ENCODE measurements around the gene PPEF2. TPM values are rescaled to one million over a fixed set of nuclear protein-coding genes. Genes with fewer than 3 reads are reported as not detected.

PPEF2 gene
- total and polyA plus RNA-seq, 10 donors, result 0.06 to 3.4 (median 0.16) TPM; not detected in 2

- TF ChIP-seq CTCF (IDR thresholded peaks at IDR 0.05 in 8 of 11, conservative IDR thresholded peaks at IDR 0.05 in 3 of 11), result no peak
- TF ChIP-seq POLR2A (IDR thresholded peaks at IDR 0.05), result no peak
- TF ChIP-seq POLR2AphosphoS5 (IDR thresholded peaks at IDR 0.05), result no peak
- intact Hi-C loops (cut with DNase I; ENCODE audit: low total_unique reads), result no loop called here
- 91 to 95% (median 93%) methylated on average over 5 of the region's 5 CpGs for WGBS, 5 donors
- DNase-seq, result no peak
- peaks cover 0 to 94% (median 65%) of the 10 kb centered on the region in 6 donors for H3K36me3 ChIP-seq
- H3K27me3 ChIP-seq (replicated peaks in 1 of 7), result no peaks in the 10 kb centered on the region
- H3K9me3 ChIP-seq, result no peaks in the 10 kb centered on the region
- no peaks in the 10 kb centered on the region for H3K4me1 ChIP-seq
- no peak overlapping the region for H3K27ac ChIP-seq
- H3K4me3 ChIP-seq, result no peak overlapping the region
Observed at GRCh38 chr4:75924309-75924827, 22.1 kb upstream of the PPEF2 start.

GRCh38 chr4:75922588-75922987, 20.3 kb upstream of the PPEF2 start:
- Histone ChIP-seq H3K4me3 (no peak overlapping the region), H3K9me3 (no peaks in the 10 kb centered on the region), H3K27ac (no peak overlapping the region), H3K27me3 (replicated peaks in 1 of 7) (no peaks in the 10 kb centered on the region), H3K4me1 (no peaks in the 10 kb centered on the region), H3K36me3 (peaks cover 0 to 94% (median 73%) of the 10 kb centered on the region in 6 donors)
- WGBS, 5 donors, result 39 to 79% (median 53%) methylated on average over 1 of the region's 1 CpG
- no peak for DNase-seq
- intact Hi-C loops (cut with DNase I; ENCODE audit: low total_unique reads), result no loop called here
- TF ChIP-seq POLR2A (IDR thresholded peaks at IDR 0.05) (no peak), POLR2AphosphoS5 (IDR thresholded peaks at IDR 0.05) (no peak), CTCF (IDR thresholded peaks at IDR 0.05 in 8 of 11, conservative IDR thresholded peaks at IDR 0.05 in 3 of 11) (no peak)

- Histone ChIP-seq H3K27ac (no peak overlapping the region), H3K9me3 (no peaks in the 10 kb centered on the region), H3K36me3 (peaks cover 0 to 96% (median 79%) of the 10 kb centered on the region in 6 donors), H3K4me3 (no peak overlapping the region), H3K27me3 (replicated peaks in 1 of 7) (no peaks in the 10 kb centered on the region), H3K4me1 (no peaks in the 10 kb centered on the region)
- WGBS, 5 donors, result 89 to 100% (median 98%) methylated on average over 2 of the region's 2 CpGs
- no peak for DNase-seq
- TF ChIP-seq POLR2A (IDR thresholded peaks at IDR 0.05) (no peak), POLR2AphosphoS5 (IDR thresholded peaks at IDR 0.05) (no peak), CTCF (IDR thresholded peaks at IDR 0.05 in 8 of 11, conservative IDR thresholded peaks at IDR 0.05 in 3 of 11) (no peak)
- intact Hi-C loops (cut with DNase I; ENCODE audit: low total_unique reads), result no loop called here
Observed at GRCh38 chr4:75921910-75922309, 19.7 kb upstream of the PPEF2 start.

- Histone ChIP-seq H3K27me3 (replicated peaks in 1 of 7) (no peaks in the 10 kb centered on the region), H3K27ac (no peak overlapping the region), H3K4me3 (no peak overlapping the region), H3K9me3 (no peaks in the 10 kb centered on the region), H3K36me3 (peaks cover 0 to 95% (median 77%) of the 10 kb centered on the region in 6 donors), H3K4me1 (peaks cover 0 to 9% (median 0%) of the 10 kb centered on the region in 6 donors)
- WGBS, 5 donors, result 93 to 98% (median 96%) methylated on average over 4 of the region's 4 CpGs
- intact Hi-C loops (cut with DNase I; ENCODE audit: low total_unique reads), result no loop called here
- DNase-seq, result no peak
- TF ChIP-seq POLR2AphosphoS5 (IDR thresholded peaks at IDR 0.05) (no peak), CTCF (IDR thresholded peaks at IDR 0.05 in 8 of 11, conservative IDR thresholded peaks at IDR 0.05 in 3 of 11) (no peak), POLR2A (IDR thresholded peaks at IDR 0.05) (no peak)
Observed at GRCh38 chr4:75920327-75920726, 18.1 kb upstream of the PPEF2 start.
